HG03175 (cell line): ENCODE data around the gene WEE2.
"Not testable (repeated sequence)": the region's sequence is repeated elsewhere in the genome, so short reads cannot be mapped to it uniquely, and the experiment has no call there.

ENCODE experiments used
- ATAC-seq: cut with Tn5 transposase; IDR thresholded peaks from one replicate; pipeline ENCODE4 v1.9.1; 2021; ENCODE audit warnings: mild to moderate bottlenecking, moderate library complexity; ENCODE audit not compliant: unreplicated experiment

Gene WEE2

DNA sequence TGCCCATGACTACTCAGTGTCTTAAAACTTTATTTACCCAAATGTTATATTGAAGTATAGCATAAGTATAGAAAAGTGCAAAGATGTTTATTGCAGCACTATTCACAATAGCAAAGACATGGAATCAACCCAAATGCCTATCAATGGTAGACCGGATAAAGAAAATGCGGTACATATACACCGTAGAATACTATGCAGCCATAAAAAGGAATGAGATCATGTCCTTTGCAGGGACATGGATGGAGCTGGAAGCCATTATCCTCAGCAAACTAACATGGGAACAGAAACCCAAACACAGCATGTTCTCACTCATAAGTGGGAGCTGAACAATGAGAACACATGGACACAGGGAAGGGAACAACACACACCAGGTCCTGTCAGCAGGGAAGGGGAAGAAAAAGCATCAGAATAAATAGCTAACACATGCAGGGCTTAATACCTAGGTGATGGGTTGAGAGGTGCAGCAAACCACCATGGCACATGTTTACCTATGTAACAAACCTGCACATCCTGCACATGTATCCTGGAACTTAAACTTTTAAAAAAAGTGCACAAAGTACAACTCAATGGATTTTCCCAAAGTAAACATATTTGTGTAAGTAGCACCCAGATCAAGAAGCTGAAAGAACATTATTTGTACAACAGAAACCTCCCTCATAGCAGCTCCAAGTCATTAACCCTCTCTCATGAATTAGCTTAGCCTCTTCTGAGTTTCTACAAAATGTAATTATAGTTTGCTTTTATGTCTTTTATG is 18.9 kb upstream of the WEE2 start:
- ATAC-seq = not testable (repeated sequence)

DNA sequence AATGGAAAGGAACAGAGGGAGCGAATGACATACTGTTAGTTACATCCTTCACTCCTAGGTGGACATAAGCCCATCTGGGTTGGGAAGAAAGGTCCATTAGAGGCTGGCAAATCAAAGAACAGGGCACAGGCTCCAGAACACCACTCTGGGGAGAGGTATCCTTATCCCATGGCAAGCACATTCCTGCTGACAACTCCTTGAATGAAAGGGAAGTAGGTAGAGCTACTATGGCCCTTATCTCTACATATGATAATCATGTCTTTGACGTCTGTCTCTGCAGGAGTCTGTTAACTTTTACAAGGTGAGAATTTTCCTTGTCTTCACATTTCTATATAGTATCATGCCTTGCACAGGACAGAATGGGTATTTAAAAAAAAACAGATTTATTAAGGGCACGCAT is 16.6 kb upstream of the WEE2 start:
- ATAC-seq = no peak

DNA sequence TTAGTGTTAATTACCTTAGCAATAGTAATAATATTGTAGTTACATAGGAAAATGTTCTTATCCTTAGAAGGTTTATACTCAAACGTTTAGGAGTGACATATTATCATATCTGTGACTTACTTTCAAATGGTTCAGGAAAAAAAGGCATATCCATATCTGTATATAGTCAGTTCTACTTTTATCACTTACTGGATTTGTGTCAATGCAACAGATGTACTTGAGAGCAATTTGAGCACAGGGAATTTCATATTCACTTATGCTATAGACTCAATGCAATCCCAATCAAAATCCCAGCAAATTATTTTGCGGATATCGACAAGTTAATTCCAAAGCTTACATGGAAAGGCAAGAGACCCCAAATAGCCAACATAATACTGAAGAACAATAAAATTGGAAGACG is 16.2 kb upstream of the WEE2 start:
- ATAC-seq = no peak

DNA sequence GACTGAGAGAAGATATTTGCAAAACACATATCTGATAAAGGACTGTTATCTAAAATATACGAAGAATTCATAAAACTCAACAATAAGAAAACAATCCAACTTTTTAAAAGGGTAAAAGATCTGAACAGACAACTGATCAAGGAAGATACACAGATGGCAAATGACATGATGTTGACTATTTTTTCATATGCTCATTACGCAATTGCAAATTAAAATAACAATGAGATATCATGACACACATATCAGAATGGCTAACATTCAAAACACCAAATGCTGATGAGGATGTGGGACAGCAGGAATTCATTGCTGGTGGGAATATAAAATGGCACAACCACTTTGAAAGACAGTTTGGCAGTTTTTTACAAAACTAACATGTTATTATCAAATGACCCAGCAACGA is 15.1 kb upstream of the WEE2 start:
- ATAC-seq = no peak

DNA sequence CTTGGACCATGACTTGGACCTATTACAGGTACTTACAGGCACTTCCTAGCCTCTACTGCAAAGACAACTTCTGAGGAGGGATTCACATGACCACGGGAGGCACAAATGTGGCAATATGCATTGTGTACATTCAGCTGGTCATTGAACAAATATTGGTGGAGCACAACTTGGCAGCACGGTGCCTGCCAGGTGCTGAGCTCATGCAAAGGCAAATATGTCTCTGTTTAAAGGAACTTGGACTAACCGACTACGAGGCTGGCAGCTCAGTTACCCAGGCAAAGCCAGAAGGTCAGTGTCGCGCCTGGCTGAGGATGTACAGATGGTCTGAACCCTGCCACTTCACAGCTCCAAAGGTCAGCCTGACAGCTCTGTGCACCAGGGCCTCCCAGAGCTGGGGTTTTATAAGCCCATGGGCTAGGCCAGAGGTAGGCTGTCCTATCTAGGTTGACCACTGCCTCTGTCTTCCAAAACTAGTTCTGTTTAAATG is 12.3 kb upstream of the WEE2 start:
- ATAC-seq = peak; percentile 42

DNA sequence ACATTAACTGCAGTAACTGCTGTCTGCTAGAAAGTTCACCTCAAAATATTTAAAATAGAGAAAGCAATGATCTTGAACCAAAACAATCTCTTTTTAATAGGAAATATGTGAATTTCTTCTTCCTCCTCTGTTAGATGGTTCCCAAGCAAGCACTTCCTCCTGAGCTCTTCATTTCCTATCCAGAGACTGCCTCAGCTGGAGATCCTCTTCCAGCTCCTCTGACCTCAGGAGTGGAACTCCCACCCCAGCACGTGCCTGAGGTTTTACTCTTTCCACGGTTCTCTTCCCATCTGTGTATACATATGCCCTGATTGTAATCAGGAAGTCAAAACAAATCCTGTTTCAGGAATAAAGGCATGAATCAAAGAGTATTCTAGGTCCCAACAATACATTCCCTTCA is 11.8 kb upstream of the WEE2 start:
- ATAC-seq = no peak

DNA sequence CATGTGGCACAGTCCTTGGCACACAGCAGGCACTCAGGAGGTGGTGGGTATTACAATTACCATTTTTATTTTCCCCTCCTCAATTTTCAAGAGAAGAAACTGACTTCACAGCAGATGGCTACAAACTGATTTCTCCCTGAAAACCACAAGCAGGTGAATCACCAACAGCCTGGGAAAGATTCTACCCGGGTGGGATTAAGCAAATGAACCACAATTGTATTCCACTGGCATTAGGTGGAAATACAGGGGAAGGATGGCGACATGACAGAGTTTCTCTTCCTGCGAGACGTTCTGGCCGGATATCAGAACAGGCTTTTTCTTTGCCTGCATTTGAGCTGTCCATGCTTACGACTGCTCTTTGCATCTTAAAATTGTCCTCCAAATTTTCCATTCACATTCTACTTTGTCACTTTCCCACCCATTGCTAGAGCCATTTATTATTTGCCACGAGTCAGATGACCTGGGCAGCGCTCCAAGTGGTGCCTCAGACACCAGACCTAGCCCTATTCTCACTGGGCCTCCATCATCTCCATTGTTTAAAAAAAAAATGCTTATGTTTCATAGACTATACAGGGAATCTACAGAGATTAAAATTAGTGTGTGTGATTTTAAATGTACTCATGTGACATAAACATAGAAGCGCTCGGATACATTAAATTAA is 10.8 kb upstream of the WEE2 start:
- no peak for ATAC-seq

DNA sequence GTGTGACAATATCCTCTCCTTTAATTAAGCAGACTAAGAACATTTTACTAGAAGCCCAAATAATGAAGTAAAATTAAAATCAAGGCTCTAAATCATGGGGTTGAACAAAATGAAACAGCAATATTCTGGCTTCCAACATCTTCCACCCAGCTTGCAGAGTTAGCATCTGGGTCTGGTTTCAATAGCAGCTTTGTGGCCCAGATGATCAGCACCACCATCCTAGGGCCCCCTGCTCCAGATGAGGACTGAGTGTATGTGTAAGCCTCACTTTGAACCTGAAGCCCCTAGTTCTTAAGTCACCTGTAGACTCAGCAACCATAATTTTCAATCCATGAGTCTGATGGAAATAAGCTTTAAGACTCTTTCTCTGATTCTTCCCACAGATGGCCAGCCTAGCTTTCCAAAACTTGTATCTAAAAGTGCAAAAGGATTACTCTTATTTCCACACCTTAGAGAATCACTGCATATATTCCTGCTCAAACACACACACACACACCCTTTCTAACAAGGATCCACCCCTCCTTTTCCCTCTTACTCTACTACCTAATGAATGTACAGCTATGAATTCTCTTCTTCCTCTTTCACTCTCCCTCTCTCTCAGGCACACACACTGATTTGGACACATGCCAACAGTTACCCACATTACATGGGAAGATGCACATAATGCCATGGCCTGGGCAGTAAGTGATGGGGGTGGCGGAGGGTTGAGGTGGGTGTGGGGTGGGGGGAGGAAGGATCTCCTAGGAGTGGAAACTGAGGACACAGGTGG is 9.7 kb upstream of the WEE2 start:
- ATAC-seq = no peak

DNA sequence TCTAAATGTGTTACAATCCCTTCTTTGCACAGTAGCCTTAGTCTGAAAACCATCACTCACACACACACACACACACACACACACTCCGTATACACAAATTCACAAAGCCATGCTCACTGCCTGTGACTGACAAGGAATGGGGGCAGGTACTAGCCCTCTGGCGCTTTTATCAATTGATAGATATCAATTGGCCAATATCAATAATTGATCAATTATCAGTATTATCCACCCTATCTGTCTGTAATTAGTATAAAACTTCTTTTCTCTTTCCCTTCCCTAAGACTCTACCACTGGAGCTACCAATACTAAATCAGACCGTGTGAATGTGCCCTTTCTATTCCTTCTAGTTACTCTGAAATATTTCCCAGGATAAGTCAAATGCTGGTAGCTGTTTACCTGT is 8.3 kb upstream of the WEE2 start:
- ATAC-seq = no peak

DNA sequence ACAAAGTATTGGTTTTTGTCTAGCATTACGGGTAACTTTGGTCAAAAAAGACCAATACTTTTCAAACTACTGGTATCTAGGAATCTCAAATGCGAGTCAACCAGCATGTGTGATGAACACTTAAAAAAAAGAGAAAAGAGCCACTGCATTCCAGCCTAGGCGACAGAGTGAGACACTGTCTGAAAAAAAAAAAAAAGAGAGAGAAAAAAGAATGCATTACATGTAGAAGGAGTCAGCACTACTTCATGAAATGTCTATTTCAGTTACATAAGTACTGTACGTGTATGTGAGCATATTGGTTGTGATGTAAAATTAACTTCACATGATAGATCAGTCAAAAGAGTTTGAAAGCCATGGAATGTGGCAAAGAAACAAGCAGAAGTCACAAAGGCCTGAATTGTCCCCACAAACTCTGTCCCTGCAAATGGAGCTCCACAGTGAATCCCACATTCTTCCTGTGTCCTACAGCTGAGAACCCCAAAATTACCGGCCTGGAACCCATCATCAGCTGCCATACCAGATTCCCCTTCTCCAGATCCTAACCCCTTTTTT is 7.8 kb upstream of the WEE2 start:
- ATAC-seq = no peak

DNA sequence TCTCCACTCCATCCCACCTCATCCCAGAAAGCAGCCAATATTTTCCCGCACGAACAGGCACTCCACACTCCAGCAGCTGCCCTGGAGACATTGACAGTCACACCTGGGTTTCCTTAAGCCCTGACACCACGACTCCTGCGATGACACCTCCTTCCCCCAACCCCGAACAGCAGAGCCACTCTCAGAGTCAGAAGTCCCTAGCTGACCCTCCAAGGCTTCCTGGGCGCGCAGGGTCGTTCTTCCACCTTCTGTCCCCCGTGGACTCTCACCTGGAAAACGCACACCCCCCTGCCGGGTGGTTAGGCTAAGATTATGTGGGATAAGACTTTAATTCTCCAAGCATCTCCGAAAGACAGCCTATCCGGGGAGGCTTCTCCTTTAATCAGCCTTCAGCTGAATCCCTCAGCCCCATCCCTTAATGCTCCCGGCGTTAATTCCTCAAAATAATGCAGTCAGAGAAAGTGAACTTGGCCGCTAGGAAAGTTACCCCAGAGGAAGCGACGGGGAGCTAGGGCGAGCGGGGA is 7.2 kb upstream of the WEE2 start:
- ATAC-seq = no peak

DNA sequence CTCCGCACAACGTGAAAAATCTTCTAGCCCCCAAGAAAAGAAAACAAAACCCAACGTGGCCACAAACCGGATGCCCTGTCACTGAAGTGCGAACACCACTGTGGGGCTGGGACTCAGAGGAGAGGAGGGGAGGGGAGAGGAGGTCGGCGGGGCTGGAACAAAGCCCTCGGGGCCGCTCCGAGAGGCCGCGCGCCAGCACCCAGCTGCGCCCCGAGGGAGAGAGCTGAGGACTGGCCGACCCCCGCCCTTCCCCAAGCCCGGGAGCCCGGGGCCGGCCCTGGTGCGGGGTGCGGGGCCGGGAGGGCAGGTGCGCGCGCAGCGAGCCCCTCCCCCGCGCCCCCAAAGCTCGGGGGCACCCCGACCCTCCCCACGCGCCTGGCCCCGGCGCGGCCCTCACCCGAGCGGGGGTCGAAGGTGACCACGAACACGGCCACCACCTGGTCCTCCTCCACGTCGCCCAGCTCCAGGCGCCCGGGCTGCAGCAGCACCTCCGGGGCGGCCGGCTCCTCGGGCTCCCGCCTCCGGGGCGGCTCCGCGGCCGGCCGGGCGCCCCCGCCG is 6.6 kb upstream of the WEE2 start:
- peak; percentile 83 for ATAC-seq

DNA sequence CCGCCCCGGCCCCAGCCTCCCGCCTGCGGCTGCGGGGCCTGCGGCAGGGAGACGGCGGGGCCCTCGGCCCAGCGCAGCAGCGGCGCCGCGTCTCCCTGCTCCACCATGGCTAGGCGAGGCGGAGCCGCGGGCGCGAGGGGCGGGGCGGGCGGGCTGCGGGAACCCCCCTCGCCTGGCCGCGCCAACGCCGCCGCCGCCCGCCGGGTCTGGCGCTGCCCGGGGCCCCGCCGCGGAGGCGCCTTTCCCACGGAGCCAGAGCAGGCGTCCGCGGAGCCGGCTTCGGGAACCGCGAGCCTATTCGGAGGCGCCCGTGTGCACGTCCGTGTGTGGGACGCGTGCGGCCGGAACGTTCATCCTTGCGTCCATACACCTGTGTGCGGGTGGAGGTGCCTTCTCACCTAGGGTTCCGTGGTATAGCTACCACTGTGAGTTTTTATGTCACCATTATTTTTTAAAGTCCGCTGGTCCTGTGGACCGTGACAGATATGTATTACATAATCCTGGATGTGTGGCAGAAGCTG is 6.0 kb upstream of the WEE2 start, which contains the start of gene DENND11:
Gene DENND11, minus strand, starts transcription at position 120 of the 521 bp plus-strand sequence. Its CDS starts 13 bp downstream, at position 107.
- peak; percentile 71 for ATAC-seq

DNA sequence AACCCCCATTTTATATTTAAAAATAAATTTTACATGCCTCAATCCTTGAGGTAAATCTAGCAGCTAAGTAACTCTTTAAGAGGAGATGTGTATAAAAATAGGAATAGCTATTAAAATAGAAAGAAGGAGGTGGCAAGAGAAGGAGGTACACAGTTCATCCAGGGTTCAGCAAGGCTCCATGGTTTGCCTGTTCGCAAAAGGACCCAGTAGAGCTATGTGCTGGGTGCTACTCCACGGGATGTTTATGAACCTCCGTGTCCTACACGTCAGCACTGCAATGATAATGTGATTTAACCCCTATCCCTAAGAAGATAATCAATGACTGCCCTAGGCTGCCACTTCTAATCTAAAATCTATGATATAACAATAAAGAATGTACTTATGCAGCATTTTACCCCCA is 5.3 kb upstream of the WEE2 start:
- no peak for ATAC-seq

DNA sequence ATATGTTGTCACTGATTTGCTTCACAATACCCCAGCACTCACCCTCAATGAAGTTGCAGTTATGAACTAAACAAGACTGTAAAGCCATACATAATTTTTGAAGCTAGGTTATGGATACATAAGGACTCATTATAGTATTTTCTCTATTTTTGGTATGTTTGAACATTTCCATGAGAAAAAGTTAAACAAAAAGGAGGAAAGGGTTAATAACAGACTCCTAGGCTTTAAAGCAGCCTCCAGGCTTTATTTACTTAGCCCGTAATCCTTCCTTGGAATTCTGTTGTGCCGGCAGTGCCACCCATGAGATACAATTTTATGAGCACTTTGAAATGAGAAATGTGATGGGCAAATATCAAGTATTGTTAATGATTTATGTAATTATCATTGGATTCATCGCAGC is 4.0 kb upstream of the WEE2 start:
- no peak for ATAC-seq

DNA sequence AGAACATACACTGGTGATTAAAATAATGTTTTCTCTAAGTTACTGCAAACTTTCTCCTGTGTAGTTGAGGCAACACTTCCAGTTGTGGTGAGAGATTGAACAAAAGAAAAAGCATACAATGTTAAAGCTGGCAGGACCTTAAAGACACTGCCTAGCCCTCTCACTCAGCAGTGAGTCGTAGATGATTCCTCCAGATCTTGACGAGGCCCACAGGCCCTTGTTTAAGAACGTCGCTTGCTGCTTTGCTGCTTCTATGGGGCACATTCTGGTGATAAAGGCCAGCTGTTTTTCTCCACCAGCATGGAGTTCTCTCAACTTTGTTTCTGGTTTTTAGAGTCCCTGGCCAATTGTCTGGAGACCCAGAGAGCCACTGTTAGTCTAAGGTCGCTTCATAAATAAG is 3.4 kb upstream of the WEE2 start:
- ATAC-seq = no peak

DNA sequence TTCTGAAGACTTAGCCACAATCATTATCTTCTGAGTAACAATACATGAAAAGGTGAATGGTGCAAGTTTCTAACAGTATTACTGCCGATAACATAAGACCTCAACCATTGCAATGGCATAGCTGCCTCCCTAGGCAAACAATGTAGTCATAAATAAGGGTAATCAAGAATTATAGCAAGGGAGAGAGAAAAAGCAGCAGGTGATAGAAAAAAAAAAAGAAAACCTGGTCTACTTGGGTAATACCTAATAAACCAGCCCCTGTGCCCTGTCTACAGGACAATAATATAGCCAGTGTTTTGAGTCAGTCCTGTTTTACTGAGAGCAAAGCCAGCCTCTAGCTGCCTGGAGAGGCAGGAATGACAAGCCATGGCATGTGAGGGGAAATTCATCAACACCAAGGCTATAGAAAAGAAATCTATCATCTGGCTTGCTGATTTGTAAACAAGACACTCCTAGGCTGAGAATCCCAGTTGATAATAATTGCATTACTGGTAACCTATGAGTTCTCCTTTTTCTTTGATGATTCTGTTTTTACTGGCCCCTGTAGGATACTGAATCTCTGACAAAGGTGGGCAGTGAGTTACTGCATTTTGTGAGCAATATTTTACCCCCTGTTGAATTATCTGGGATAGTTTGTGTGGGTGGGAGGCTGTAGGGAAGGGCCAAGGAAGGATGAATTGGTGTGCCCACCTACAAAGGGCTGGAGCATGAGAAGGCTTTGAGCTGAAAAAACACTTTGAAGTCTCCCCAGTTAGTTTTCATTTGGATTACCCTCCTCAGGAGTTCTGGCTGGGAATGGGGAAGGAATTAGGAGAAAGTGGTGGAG is 1.7 kb upstream of the WEE2 start:
- ATAC-seq = no peak

DNA sequence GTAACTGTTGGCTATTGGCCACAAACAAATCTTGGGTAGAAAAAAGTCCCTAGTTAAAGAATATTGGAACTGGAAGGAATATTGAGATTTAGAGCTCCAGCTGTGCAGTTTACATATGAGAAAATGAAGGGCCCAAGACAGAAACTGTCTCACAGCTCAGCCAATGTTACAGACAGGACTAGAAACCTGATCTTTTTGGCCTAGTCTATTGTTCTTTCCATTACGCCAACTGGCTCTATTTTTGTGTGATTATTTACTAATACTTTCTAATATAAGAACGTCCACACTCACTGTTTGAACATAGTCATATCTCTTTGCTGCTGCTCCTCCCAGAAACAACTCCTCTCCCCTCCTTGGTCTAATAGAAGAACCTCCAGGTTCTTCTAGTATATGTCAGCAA is 1.2 kb downstream of the WEE2 start:
- ATAC-seq = no peak

DNA sequence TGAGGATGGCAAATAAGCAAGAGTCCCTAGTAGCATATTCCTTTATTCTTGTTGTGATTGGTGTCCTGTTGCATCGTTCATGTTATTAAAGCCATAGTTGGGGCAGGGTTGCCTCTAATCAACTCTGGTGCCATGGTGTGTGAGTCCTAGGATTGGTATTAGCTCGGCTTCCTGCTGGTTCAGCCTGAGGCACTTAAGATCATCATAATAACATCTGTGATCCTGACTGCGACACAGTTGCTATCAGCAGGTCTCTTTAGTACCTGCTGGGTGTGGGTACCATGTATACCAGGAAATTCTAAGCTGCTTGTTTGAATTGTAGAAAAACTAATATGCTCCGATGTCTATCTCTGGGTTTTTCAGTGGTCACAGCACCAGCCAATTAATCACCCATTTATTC is 1.6 kb downstream of the WEE2 start:
- ATAC-seq = no peak

DNA sequence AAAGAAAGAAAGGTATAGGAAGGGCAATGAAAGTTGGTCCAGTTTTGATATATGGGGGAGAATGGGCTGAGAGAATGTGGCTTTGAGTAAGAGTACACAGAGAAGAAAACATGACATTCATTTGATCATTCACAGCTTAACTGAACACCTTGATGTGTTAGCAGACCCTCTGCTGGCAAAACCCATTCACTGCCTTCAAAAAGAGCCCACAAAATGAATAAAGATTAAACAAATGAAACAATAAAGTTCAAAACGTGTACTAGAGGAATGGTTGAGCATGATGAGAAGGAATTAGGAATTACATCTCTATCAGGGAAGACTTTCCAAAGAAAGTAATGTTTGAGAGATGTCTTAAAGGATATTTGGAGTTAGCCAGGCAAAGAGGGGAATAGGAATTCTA is 2.1 kb downstream of the WEE2 start:
- ATAC-seq = no peak
